GM12878 (cell line): ENCODE measurements around the gene IREB2. TPM values are rescaled to one million over a fixed set of nuclear protein-coding genes. Genes with fewer than 3 reads are reported as not detected.

Source experiments
- ATAC-seq: fragments of 200-7000 bp; cut with Tn5 transposase; 3 replicates; pipeline ENCODE4 v1.9.1; 2020; ENCODE audit warnings: mild to moderate bottlenecking, moderate library complexity
- BruUV-seq: library from RNA; stranded (reverse); fragments of 400-500 nt; replicated peaks from 2 replicates; lab custom pipeline; 2021; lab: Mats Ljungman, UMichigan
- CTCF ChIA-PET: fragments of 300-600 bp; sonication (Branson Sonifier 250); formaldehyde crosslinking; extraction: SDS; loops from one replicate; lab custom pipeline; 2021; ENCODE audit warnings: inconsistent platforms; lab: Yijun Ruan, JAX
- POLR2A ChIA-PET: fragments of 350-600 bp; formaldehyde crosslinking; extraction: SDS; loops from one replicate; lab custom pipeline; 2021; ENCODE audit warnings: inconsistent platforms; lab: Charles Lee
- RAD21 ChIA-PET: fragments of 300-600 bp; sonication (Branson Sonifier 250); formaldehyde crosslinking; loops from one replicate; lab custom pipeline; 2023; ENCODE audit warnings: antibody characterized with exemption; ENCODE audit not compliant: unreplicated experiment; lab: Charles Lee
- SMC1A ChIA-PET: fragments of 300-600 bp; sonication (Branson Sonifier 250); formaldehyde crosslinking; loops from one replicate; lab custom pipeline; 2023; ENCODE audit not compliant: unreplicated experiment, uncharacterized antibody; lab: Charles Lee
- DNase-seq: peaks from one replicate; pipeline ENCODE4 v3.0.0-alpha.2; 2011; ENCODE audit warnings: low read depth, low spot score
- FAIRE-seq: peaks from 3 replicates; lab custom pipeline; 2011; peaks lifted over from hg19 to GRCh38; lab: Jason Lieb, UNC
- H2AFZ ChIP-seq: 2 replicates; pipeline ENCODE4 v1.6.0; 2011; ENCODE audit warnings: low read depth, low read length, control low read depth; ENCODE audit not compliant: control insufficient read depth
- H3K27ac ChIP-seq: 2 replicates; pipeline ENCODE4 v1.5.1; 2011; ENCODE audit warnings: control low read depth; ENCODE audit not compliant: control insufficient read depth, insufficient read depth
- H3K27me3 ChIP-seq, 2 experiments: replicated peaks in 1 of 2; 2 replicates each; pipeline versions ENCODE4 v1.6.0 to v1.6.1; 2011; ENCODE audit warnings: low read length in 1 of 2; ENCODE audit not compliant: control insufficient read depth in 2 of 2, insufficient read depth in 2 of 2
- H3K36me3 ChIP-seq, 2 experiments: 2 replicates each; pipeline ENCODE4 v1.5.1; 2011; ENCODE audit warnings: low read length in 1 of 2; ENCODE audit not compliant: control insufficient read depth in 2 of 2, insufficient read depth in 2 of 2
- H3K4me1 ChIP-seq: 2 replicates; pipeline ENCODE4 v1.6.1; 2011; ENCODE audit warnings: mild to moderate bottlenecking, low read length, moderate library complexity, mixed read lengths; ENCODE audit not compliant: control insufficient read depth, insufficient read depth
- H3K4me2 ChIP-seq: 2 replicates; pipeline ENCODE4 v1.6.0; 2011; ENCODE audit warnings: control low read depth; ENCODE audit not compliant: control insufficient read depth, insufficient read depth
- H3K4me3 ChIP-seq: fragments of 200-600 bp; sonication (generic); 2 replicates; pipeline ENCODE4 v1.5.1; 2016
- H3K79me2 ChIP-seq: 2 replicates; pipeline ENCODE4 v1.6.0; 2011; ENCODE audit warnings: low read length; ENCODE audit not compliant: control insufficient read depth, insufficient read depth
- H3K9ac ChIP-seq: 2 replicates; pipeline ENCODE4 v1.8.0; 2011; ENCODE audit warnings: low read length, control low read depth, mixed read lengths; ENCODE audit not compliant: control insufficient read depth, insufficient read depth
- H3K9me3 ChIP-seq: replicated peaks from 3 replicates; pipeline ENCODE4 v1.5.1; 2011; ENCODE audit warnings: mild to moderate bottlenecking, low read length; ENCODE audit not compliant: control insufficient read depth, insufficient read depth
- H4K20me1 ChIP-seq: 2 replicates; pipeline ENCODE4 v1.6.0; 2011; ENCODE audit not compliant: control insufficient read depth, insufficient read depth
- ATF3 ChIP-seq: IDR thresholded peaks from 2 replicates; pipeline ENCODE4 v1.6.1; 2011; ENCODE audit warnings: low read depth, mild to moderate bottlenecking, low read length, moderate library complexity, borderline replicate concordance; ENCODE audit errors: extremely low read depth
- IRF3 ChIP-seq: fragments of 450-650 bp; IDR thresholded peaks from 2 replicates; pipeline ENCODE4 v1.6.1; 2014; ENCODE audit warnings: mild to moderate bottlenecking
- PBX3 ChIP-seq: IDR thresholded peaks from 2 replicates; pipeline ENCODE4 v1.6.1; 2011; ENCODE audit warnings: mild to moderate bottlenecking, low read depth, low read length, moderate library complexity; ENCODE audit not compliant: insufficient replicate concordance
- WGBS: methylation state at CpG from one replicate; pipeline ENCODE4 v1.1.6; 2016; ENCODE audit warnings: low lambda C conversion rate; ENCODE audit not compliant: insufficient replicate concordance, insufficient coverage; ENCODE audit errors: missing lambda C conversion rate; 5-methylcytosine and 5-hydroxymethylcytosine counted together
- in situ Hi-C: fragments of 300-500 bp; cut with MboI; formaldehyde crosslinking; loops from 9 replicates; pipeline ENCODE4 v1.14.3; 2018; ENCODE audit warnings: mixed read lengths
- intact Hi-C: fragments of 100-400 bp; cut with micrococcal nuclease; formaldehyde crosslinking; loops from one replicate; pipeline ENCODE4 v1.14.2; 2022; ENCODE audit not compliant: unreplicated experiment
- polyA plus RNA-seq, 11 experiments: library from polyadenylated mRNA; depleted of rRNA in 4 of 11; unstranded in 6 of 11; stranded (reverse) in 5 of 11; fragments of >200 nt; fragmentation: Nextera tagmentation in 4 of 11; fragmentation: Illumina TruSeq in 1 of 11; extraction: Ambion mirVana in 4 of 11; extraction: Trizol in 1 of 11; gene quantifications; 1 replicate in 1 of 11; 2 replicates in 10 of 11; pipeline versions ENCODE4 v1.2.1 to v1.2.3, GENCODE V29; 2011 to 2016; ENCODE audit warnings: inconsistent platforms in 2 of 11, missing spikeins in 2 of 11, low read depth in 1 of 11
- total RNA-seq, 4 experiments: library from RNA; depleted of rRNA in 3 of 4; stranded (reverse); fragments of >200 nt in 3 of 4; fragmentation: Illumina TruSeq in 1 of 4; extraction: Trizol in 1 of 4; gene quantifications; 2 replicates each; pipeline versions ENCODE4 v1.2.1 to v1.2.3, GENCODE V29; 2013 to 2021

Gene IREB2
- total and polyA plus RNA-seq, 10 of the 15 experiments (the other 5 are each of a cell fraction or from before 2014, with no cell fraction given), result 13.0 to 52.4 (median 24.4) TPM

- H3K79me2 ChIP-seq, result no peaks in the 10 kb centered on the region
- H3K4me2 ChIP-seq, result no peak overlapping the region
- 25% methylated on average over 4 of the region's 4 CpGs for WGBS
- ChIA-PET CTCF (interaction anchor here (0.6 to 1.7 kb wide), 3 partner anchors 14 to 442 kb away, joined by 3 to 6 read pairs (median 4); no protein-coding TSS in a partner anchor), RAD21 (no interaction called here), SMC1A (no interaction called here), POLR2A (no interaction called here)
- no peak for TF ChIP-seq IRF3
- TF ChIP-seq ATF3, result no peak
- no peak for TF ChIP-seq PBX3
- BruUV-seq, result no TSS peak
- H3K27me3 ChIP-seq, result no peaks in the 10 kb centered on the region; a peak in 1 of 4 replicates
- no peak overlapping the region for H3K4me3 ChIP-seq
- H3K36me3 ChIP-seq, result no peaks in the 10 kb centered on the region
- no peak overlapping the region for H3K27ac ChIP-seq
- FAIRE-seq (no peak), ATAC-seq (no peak), DNase-seq (no peak)
- in situ Hi-C loops, result no loop called here
- intact Hi-C loops, result no loop called here
- H4K20me1 ChIP-seq, result no peaks in the 10 kb centered on the region
- no peak overlapping the region for H2AFZ ChIP-seq
- H3K4me1 ChIP-seq, result no peaks in the 10 kb centered on the region
- no peaks in the 10 kb centered on the region; the same call in 2 of the 3 replicates for H3K9me3 ChIP-seq
- H3K9ac ChIP-seq, result no peak overlapping the region
Observed at GRCh38 chr15:78408355-78408640, 29.7 kb upstream of the IREB2 start.
